ENCODE data around the gene CCNI. TPM values are rescaled to one million over a fixed set of nuclear protein-coding genes. Genes with fewer than 3 reads are reported as not detected.
"Not testable (repeated sequence)": the region's sequence is repeated elsewhere in the genome, so short reads cannot be mapped to it uniquely, and the experiment has no call there.

The CCNI gene
- total RNA-seq, 8 experiments from 2014 or later = 70.2 to 387 (median 250) TPM

- WGBS, 10 experiments = 58 to 92% (median 83%) methylated on average over 1 to 4 of the region's 4 CpGs; no CpG with 5 or more reads in 2 of the 10 experiments
- Histone ChIP-seq H3K4me1 (replicated peaks in 1 of 2) (peaks cover 0 to 8% of the 10 kb centered on the region in 2 donors), H3K27ac (no peak overlapping the region), H3K4me3 (no peak overlapping the region)
- in situ Hi-C loops (cut with MboI; ENCODE audit: low pct_unique_long_range_greater_than_20kb in 2 of 9, low sequenced_read_pairs in 9 of 9, unreplicated experiment in 9 of 9) = no loop called here
- ATAC-seq (replicated peaks in 6 of 8) = peak in 1 of 8 experiments; percentile 28
These were observed 30.3 kb downstream of the CCNI start for GRCh38 chr4:77045490-77045889.

DNA sequence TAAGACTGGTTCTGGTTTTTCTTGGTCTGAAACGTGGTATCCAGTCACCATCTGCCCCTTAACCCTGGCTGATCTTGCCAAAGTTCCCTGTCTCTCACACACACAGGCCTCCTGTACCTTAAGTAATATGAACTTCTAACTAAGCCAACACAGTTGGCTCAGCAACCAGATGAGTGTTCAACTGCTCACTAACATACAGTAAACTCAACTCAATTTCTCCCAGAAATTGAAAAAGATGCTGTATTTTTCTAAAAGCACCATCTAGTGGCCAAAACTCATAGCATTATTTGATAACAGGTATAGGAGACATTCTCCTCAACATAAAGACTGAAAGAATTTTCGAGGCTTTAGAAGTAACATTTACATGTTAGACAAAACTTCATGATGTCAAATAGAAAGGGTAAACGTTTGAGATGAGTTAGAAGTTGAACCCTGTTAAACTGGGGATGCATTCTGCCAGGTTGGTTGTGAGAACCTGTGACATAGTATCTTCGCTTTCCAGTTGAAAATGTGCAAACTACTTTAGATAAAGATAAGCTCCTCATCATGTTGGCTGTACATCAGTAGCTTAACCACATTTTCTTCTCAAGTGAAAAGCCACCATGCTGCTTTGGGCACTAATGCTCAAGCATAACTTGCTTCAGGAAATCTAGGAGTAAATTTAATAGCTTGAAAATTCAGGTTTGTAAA, 31.2 kb downstream of the CCNI start:
- in situ Hi-C loops (cut with MboI; ENCODE audit: low pct_unique_long_range_greater_than_20kb in 2 of 9, low sequenced_read_pairs in 9 of 9, unreplicated experiment in 9 of 9) = no loop called here

DNA sequence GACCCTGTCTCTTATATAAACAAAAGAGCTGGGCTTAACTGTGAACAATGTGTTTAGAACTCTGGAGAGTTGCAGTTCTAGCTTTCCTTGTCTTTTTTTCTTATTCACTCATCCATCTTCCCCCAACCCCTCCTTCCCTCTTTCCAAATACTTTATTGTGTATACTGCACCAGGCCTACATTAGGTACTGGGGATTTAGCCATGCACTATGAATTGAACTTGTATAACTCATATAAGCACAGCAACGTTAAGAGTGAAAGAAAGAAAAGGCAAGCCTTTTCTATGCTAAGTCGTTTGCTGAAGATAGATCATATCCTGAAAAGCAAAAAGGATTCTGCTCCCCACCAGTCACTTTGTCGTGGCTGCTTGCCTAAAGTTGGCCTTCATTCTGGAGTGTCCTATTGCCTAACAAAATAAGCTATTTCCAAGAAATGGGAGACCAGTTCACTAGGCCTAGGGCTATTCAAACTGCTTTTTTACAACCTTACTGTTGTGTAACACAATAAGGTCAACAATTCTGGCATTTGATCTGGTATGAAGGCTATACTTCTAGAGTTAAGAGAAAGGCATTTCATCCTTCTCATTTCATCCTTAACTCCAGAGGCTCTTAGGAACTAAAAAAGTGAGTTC, 32.2 kb downstream of the CCNI start:
- Histone ChIP-seq H3K4me3 (no peak overlapping the region), H3K27ac (no peak overlapping the region), H3K4me1 (replicated peaks in 1 of 2) (peaks cover 0 to 9% of the 10 kb centered on the region in 2 donors)
- in situ Hi-C loops (cut with MboI; ENCODE audit: low pct_unique_long_range_greater_than_20kb in 2 of 9, low sequenced_read_pairs in 9 of 9, unreplicated experiment in 9 of 9) = no loop called here
- WGBS, 10 experiments = 14 to 100% (median 78%) methylated on average over 1 to 3 of the region's 3 CpGs; no CpG with 5 or more reads in 1 of the 10 experiments
- ATAC-seq (replicated peaks in 6 of 8) = peak in 2 of 8 experiments; percentile 9 to 19

More for the DNA sequence above, 31.2 kb downstream of the CCNI start:
- Histone ChIP-seq H3K4me1 (replicated peaks in 1 of 2) (peaks cover 0 to 9% of the 10 kb centered on the region in 2 donors), H3K4me3 (no peak overlapping the region), H3K27ac (no peak overlapping the region)
- WGBS, 10 experiments = 62 to 100% (median 81%) methylated on average over 1 to 4 of the region's 4 CpGs; no CpG with 5 or more reads in 1 of the 10 experiments
- peak in 6 of 8 experiments; percentile 15 to 41 (median 30) for ATAC-seq (replicated peaks in 6 of 8)

GRCh38 chr4:77040854-77041725, 34.7 kb downstream of the CCNI start:
- Histone ChIP-seq H3K27ac (no peak overlapping the region), H3K4me3 (no peak overlapping the region), H3K4me1 (replicated peaks in 1 of 2) (peaks cover 0 to 9% of the 10 kb centered on the region in 2 donors)
- WGBS, 10 experiments = 100% methylated on average over 1 to 2 of the region's 2 CpGs; no CpG with 5 or more reads in 2 of the 10 experiments
- in situ Hi-C loops (cut with MboI; ENCODE audit: low pct_unique_long_range_greater_than_20kb in 2 of 9, low sequenced_read_pairs in 9 of 9, unreplicated experiment in 9 of 9) = no loop called here
- ATAC-seq (replicated peaks in 6 of 8) = peak in 6 of 8 experiments; percentile 25 to 76 (median 59)

GRCh38 chr4:77040270-77040669, 35.5 kb downstream of the CCNI start:
- peak in 4 of 8 experiments; percentile 13 to 58 (median 45) for ATAC-seq (replicated peaks in 6 of 8)
- 17 to 100% (median 80%) methylated on average over 1 of the region's 1 CpG; no CpG with 5 or more reads in 3 of the 10 experiments for WGBS, 10 experiments
- in situ Hi-C loops (cut with MboI; ENCODE audit: low pct_unique_long_range_greater_than_20kb in 2 of 9, low sequenced_read_pairs in 9 of 9, unreplicated experiment in 9 of 9) = no loop called here

DNA sequence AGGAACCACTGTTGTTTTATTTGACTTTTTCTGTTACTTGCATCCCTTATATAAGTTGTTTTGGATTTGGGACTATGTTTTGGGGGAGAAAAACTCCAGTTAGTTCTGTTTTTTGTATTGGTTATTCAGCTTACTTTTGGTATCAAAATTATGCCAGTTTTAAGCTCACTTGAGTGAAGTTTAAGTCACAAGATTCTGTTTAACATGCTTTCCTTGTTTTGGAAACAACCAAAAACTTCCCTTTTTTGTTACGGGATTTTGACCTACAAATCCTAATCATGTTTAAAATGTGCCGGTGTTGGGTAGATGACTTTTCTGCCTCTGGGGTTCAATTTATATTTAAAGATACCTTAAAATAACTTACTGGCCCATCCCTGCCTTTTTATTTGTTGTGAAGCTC, 36.0 kb downstream of the CCNI start:
- in situ Hi-C loops (cut with MboI; ENCODE audit: low pct_unique_long_range_greater_than_20kb in 2 of 9, low sequenced_read_pairs in 9 of 9, unreplicated experiment in 9 of 9) = no loop called here

More at GRCh38 chr4:77040270-77040669, 35.5 kb downstream of the CCNI start:
- no peak overlapping the region for H3K4me3 ChIP-seq
- H3K27ac ChIP-seq = no peak overlapping the region
- peaks cover 0 to 9% of the 10 kb centered on the region in 2 donors for H3K4me1 ChIP-seq (replicated peaks in 1 of 2)

GRCh38 chr4:77037736-77038135, 38.1 kb downstream of the CCNI start:
- Histone ChIP-seq H3K4me1 (replicated peaks in 1 of 2) (peaks cover 0 to 9% of the 10 kb centered on the region in 2 donors), H3K4me3 (no peak overlapping the region), H3K27ac (no peak overlapping the region)
- no peak for ATAC-seq (replicated peaks in 6 of 8)
- in situ Hi-C loops (cut with MboI; ENCODE audit: low pct_unique_long_range_greater_than_20kb in 2 of 9, low sequenced_read_pairs in 9 of 9, unreplicated experiment in 9 of 9) = no loop called here
- 90 to 100% (median 99%) methylated on average over 1 to 3 of the region's 3 CpGs; no CpG with 5 or more reads in 2 of the 10 experiments for WGBS, 10 experiments

More for the DNA sequence above, 36.0 kb downstream of the CCNI start:
- H3K27ac ChIP-seq = no peak overlapping the region
- no peak for ATAC-seq (replicated peaks in 6 of 8)
- WGBS, 10 experiments = 60 to 100% (median 95%) methylated on average over 1 to 2 of the region's 2 CpGs; no CpG with 5 or more reads in 1 of the 10 experiments
- peaks cover 0 to 9% of the 10 kb centered on the region in 2 donors for H3K4me1 ChIP-seq (replicated peaks in 1 of 2)
- H3K4me3 ChIP-seq = no peak overlapping the region

DNA sequence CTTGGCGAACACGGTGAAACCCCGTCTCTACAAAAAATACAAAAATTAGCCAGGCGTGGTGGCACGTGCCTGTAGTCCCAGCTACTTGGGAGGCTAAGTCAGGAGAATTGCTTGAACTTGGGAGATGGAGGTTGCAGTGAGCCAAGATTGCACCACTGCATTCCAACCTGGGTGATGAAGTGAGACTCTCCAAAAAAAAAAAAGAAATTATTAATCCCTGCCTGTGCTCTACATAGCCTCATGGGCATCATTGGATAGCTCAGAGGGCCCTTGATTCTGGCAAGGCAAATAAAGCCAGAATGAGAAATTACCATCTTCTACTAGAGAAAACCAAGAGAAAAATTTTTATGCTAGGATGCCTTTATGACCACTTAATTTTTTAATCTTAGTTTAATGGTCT, 38.6 kb downstream of the CCNI start:
- ATAC-seq (replicated peaks in 6 of 8); H3K27ac ChIP-seq; H3K4me1 ChIP-seq (replicated peaks in 1 of 2); H3K4me3 ChIP-seq; in situ Hi-C loops (cut with MboI; ENCODE audit: low pct_unique_long_range_greater_than_20kb in 2 of 9, low sequenced_read_pairs in 9 of 9, unreplicated experiment in 9 of 9): not testable (repeated sequence)
- 98 to 100% (median 100%) methylated on average over 2 to 5 of the region's 5 CpGs; no CpG with 5 or more reads in 5 of the 10 experiments for WGBS, 10 experiments

GRCh38 chr4:77036206-77036605, 39.6 kb downstream of the CCNI start:
- in situ Hi-C loops (cut with MboI; ENCODE audit: low pct_unique_long_range_greater_than_20kb in 2 of 9, low sequenced_read_pairs in 9 of 9, unreplicated experiment in 9 of 9) = no loop called here
- peaks cover 0 to 9% of the 10 kb centered on the region in 2 donors for H3K4me1 ChIP-seq (replicated peaks in 1 of 2)
- peak in 2 of 8 experiments; percentile 29 to 56 for ATAC-seq (replicated peaks in 6 of 8)
- WGBS, 10 experiments = 0 to 100% (median 93%) methylated on average over 1 to 2 of the region's 2 CpGs
- no peak overlapping the region for H3K27ac ChIP-seq
- no peak overlapping the region for H3K4me3 ChIP-seq

DNA sequence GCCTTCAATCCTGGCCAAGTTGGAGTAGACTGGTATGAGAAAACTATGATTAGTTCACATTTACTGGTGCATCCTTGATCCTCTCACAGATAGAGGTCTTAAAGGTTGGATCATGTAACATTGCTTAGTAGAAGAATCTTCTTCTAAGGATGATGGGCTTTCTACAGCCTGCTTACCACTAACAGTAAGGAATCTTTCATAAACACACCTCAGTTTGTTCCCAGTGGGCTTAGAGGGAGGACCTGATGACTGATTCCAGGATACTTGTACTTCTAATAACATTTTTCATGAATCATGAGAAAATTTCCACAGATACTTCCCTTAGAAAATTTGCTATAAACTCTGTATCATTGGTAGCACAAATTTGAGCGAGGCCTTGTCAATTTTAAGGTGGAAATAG, 40.6 kb downstream of the CCNI start:
- no peak overlapping the region for H3K4me3 ChIP-seq
- 90 to 100% (median 100%) methylated on average over 1 of the region's 1 CpG; no CpG with 5 or more reads in 5 of the 10 experiments for WGBS, 10 experiments
- no peaks in the 10 kb centered on the region for H3K4me1 ChIP-seq (replicated peaks in 1 of 2)
- ATAC-seq (replicated peaks in 6 of 8) = no peak
- in situ Hi-C loops (cut with MboI; ENCODE audit: low pct_unique_long_range_greater_than_20kb in 2 of 9, low sequenced_read_pairs in 9 of 9, unreplicated experiment in 9 of 9) = no loop called here
- no peak overlapping the region for H3K27ac ChIP-seq

GRCh38 chr4:77031544-77031943, 44.2 kb downstream of the CCNI start:
- in situ Hi-C loops (cut with MboI; ENCODE audit: low pct_unique_long_range_greater_than_20kb in 2 of 9, low sequenced_read_pairs in 9 of 9, unreplicated experiment in 9 of 9) = no loop called here

GRCh38 chr4:77029757-77030156, 46.0 kb downstream of the CCNI start:
- in situ Hi-C loops (cut with MboI; ENCODE audit: low pct_unique_long_range_greater_than_20kb in 2 of 9, low sequenced_read_pairs in 9 of 9, unreplicated experiment in 9 of 9); H3K4me1 ChIP-seq (replicated peaks in 1 of 2); H3K4me3 ChIP-seq; ATAC-seq (replicated peaks in 6 of 8); H3K27ac ChIP-seq: not testable (repeated sequence)
- WGBS, 10 experiments = 92 to 100% (median 99%) methylated on average over 1 to 7 of the region's 7 CpGs; no CpG with 5 or more reads in 4 of the 10 experiments

More at GRCh38 chr4:77031544-77031943, 44.2 kb downstream of the CCNI start:
- Histone ChIP-seq H3K4me3 (no peak overlapping the region), H3K27ac (no peak overlapping the region), H3K4me1 (replicated peaks in 1 of 2) (no peaks in the 10 kb centered on the region)
- WGBS, 10 experiments = 55 to 100% (median 93%) methylated on average over 2 to 4 of the region's 5 CpGs; no CpG with 5 or more reads in 2 of the 10 experiments
- no peak for ATAC-seq (replicated peaks in 6 of 8)
